NCI-H2171 (cell line): Measurements from ENCODE around the gene FZD8.
"Not testable (repeated sequence)": the region's sequence is repeated elsewhere in the genome, so short reads cannot be mapped to it uniquely, and the experiment has no call there.

Source experiments
- DNase-seq: peaks from one replicate; lab custom pipeline; 2025; lab: John Stamatoyannopoulos, UW

FZD8 gene

GRCh38 chr10:35642035-35642792, at the start of gene FZD8:
Gene FZD8 (minus strand): TSS chr10:35642296. CDS start chr10:35641429, 867 bp downstream.
- DNase-seq = peak; percentile 76

GRCh38 chr10:35691522-35692236, 49.6 kb upstream of the FZD8 start:
- DNase-seq = no peak

- no peak for DNase-seq
These were observed 48.4 kb upstream of the FZD8 start for GRCh38 chr10:35690534-35690933.

- not testable (repeated sequence) for DNase-seq
These were observed 43.8 kb upstream of the FZD8 start for GRCh38 chr10:35685858-35686257.

GRCh38 chr10:35685402-35685801, 43.3 kb upstream of the FZD8 start:
- DNase-seq = no peak

GRCh38 chr10:35684586-35684985, 42.5 kb upstream of the FZD8 start:
- no peak for DNase-seq

GRCh38 chr10:35675846-35676245, 33.8 kb upstream of the FZD8 start:
- no peak for DNase-seq

- DNase-seq = no peak
These were observed 32.7 kb upstream of the FZD8 start for GRCh38 chr10:35674843-35675242.

GRCh38 chr10:35668865-35669650, 27.0 kb upstream of the FZD8 start:
- no peak for DNase-seq

GRCh38 chr10:35667971-35668370, 25.9 kb upstream of the FZD8 start:
- DNase-seq = no peak

GRCh38 chr10:35667270-35667889, 25.3 kb upstream of the FZD8 start:
- DNase-seq = no peak

- DNase-seq = no peak
These were observed 19.1 kb upstream of the FZD8 start for GRCh38 chr10:35661236-35661635.

- DNase-seq = no peak
These were observed 17.4 kb upstream of the FZD8 start for GRCh38 chr10:35659456-35659855.

- no peak for DNase-seq
These were observed 15.5 kb upstream of the FZD8 start for GRCh38 chr10:35657621-35658020.

GRCh38 chr10:35652824-35653223, 10.7 kb upstream of the FZD8 start:
- DNase-seq = no peak

- DNase-seq = no peak
These were observed 8.8 kb upstream of the FZD8 start for GRCh38 chr10:35650894-35651293.

GRCh38 chr10:35644050-35644950, 2.2 kb upstream of the FZD8 start:
- DNase-seq = no peak

GRCh38 chr10:35643151-35644049, 1.3 kb upstream of the FZD8 start:
- DNase-seq = peak; percentile 15

- no peak for DNase-seq
These were observed 658 bp upstream of the FZD8 start for GRCh38 chr10:35642793-35643114.

GRCh38 chr10:35641676-35642034, 441 bp downstream of the FZD8 start:
- no peak for DNase-seq
